Ishikawa (cell line): ENCODE data around the gene MACROD2.

Experiments
- CEBPB ChIP-seq: IDR thresholded peaks from 2 replicates; pipeline ENCODE4 v1.6.1; 2012
- CREB1 ChIP-seq: IDR thresholded peaks from 2 replicates; pipeline ENCODE4 v1.6.1; 2012; ENCODE audit warnings: low read depth
- EGR1 ChIP-seq: IDR thresholded peaks from 2 replicates; pipeline ENCODE4 v1.6.1; 2012
- EP300 ChIP-seq: IDR thresholded peaks from 2 replicates; pipeline ENCODE4 v1.6.1; 2012; ENCODE audit warnings: borderline replicate concordance
- FOXM1 ChIP-seq: IDR thresholded peaks from 2 replicates; pipeline ENCODE4 v1.6.1; 2012; ENCODE audit warnings: low read depth, borderline replicate concordance
- NFIC ChIP-seq: IDR thresholded peaks from 2 replicates; pipeline ENCODE4 v1.6.1; 2012
- RAD21 ChIP-seq: IDR thresholded peaks from 2 replicates; pipeline ENCODE4 v1.6.1; 2012; ENCODE audit warnings: low read depth
- TAF1 ChIP-seq: IDR thresholded peaks from 2 replicates; pipeline ENCODE4 v1.6.1; 2012; ENCODE audit warnings: low read depth, mild to moderate bottlenecking
- TCF12 ChIP-seq: IDR thresholded peaks from 2 replicates; pipeline ENCODE4 v1.6.1; 2012; ENCODE audit warnings: low read depth
- TEAD4 ChIP-seq: IDR thresholded peaks from 2 replicates; pipeline ENCODE4 v1.6.1; 2012
- YY1 ChIP-seq: IDR thresholded peaks from 2 replicates; pipeline ENCODE4 v1.6.1; 2012; ENCODE audit warnings: low read depth
- ZBTB7A ChIP-seq: IDR thresholded peaks from 2 replicates; pipeline ENCODE4 v1.6.1; 2012; ENCODE audit warnings: low read depth
- TF ChIP-seq, protein P1 (sequence below): IDR thresholded peaks from 2 replicates; pipeline ENCODE4 v1.6.1; 2012
- TF ChIP-seq, protein P2 (sequence below): IDR thresholded peaks from 2 replicates; pipeline ENCODE4 v1.6.1; 2012; ENCODE audit warnings: low read depth, mild to moderate bottlenecking
- TF ChIP-seq, protein P3 (sequence below): IDR thresholded peaks from 2 replicates; pipeline ENCODE4 v1.6.1; 2012

Gene MACROD2

DNA sequence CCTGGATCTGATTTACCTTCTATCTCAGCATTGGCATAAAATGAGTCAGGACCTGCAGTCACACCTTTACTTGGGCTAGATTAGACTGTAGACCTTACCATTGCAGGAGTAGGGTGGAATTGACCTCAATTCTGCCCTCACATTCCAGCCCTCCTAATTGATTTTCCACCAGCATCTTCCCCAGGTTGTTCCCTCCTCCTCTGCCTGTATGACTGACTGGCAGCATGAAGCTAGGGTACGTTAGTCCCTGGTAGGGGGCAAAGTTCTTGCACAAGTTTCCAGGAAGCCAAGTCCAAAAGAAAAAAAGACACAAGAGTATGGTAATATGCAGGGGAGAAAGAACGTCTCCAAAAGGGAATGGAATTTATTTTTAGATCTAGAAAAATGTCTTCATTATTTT, 567.7 kb downstream of the MACROD2 start:
- TF ChIP-seq, protein P1, sequence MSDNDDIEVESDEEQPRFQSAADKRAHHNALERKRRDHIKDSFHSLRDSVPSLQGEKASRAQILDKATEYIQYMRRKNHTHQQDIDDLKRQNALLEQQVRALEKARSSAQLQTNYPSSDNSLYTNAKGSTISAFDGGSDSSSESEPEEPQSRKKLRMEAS = no peak
- TF ChIP-seq CEBPB = no peak
- TF ChIP-seq EGR1 = no peak
- no peak for TF ChIP-seq TCF12
- no peak for TF ChIP-seq TAF1
- no peak for TF ChIP-seq RAD21
- TF ChIP-seq FOXM1 = no peak
- no peak for TF ChIP-seq EP300
- no peak for TF ChIP-seq YY1
- TF ChIP-seq ZBTB7A = no peak
- TF ChIP-seq, protein P2, sequence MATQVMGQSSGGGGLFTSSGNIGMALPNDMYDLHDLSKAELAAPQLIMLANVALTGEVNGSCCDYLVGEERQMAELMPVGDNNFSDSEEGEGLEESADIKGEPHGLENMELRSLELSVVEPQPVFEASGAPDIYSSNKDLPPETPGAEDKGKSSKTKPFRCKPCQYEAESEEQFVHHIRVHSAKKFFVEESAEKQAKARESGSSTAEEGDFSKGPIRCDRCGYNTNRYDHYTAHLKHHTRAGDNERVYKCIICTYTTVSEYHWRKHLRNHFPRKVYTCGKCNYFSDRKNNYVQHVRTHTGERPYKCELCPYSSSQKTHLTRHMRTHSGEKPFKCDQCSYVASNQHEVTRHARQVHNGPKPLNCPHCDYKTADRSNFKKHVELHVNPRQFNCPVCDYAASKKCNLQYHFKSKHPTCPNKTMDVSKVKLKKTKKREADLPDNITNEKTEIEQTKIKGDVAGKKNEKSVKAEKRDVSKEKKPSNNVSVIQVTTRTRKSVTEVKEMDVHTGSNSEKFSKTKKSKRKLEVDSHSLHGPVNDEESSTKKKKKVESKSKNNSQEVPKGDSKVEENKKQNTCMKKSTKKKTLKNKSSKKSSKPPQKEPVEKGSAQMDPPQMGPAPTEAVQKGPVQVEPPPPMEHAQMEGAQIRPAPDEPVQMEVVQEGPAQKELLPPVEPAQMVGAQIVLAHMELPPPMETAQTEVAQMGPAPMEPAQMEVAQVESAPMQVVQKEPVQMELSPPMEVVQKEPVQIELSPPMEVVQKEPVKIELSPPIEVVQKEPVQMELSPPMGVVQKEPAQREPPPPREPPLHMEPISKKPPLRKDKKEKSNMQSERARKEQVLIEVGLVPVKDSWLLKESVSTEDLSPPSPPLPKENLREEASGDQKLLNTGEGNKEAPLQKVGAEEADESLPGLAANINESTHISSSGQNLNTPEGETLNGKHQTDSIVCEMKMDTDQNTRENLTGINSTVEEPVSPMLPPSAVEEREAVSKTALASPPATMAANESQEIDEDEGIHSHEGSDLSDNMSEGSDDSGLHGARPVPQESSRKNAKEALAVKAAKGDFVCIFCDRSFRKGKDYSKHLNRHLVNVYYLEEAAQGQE = no peak
- no peak for TF ChIP-seq TEAD4
- TF ChIP-seq CREB1 = no peak
- TF ChIP-seq, protein P3, sequence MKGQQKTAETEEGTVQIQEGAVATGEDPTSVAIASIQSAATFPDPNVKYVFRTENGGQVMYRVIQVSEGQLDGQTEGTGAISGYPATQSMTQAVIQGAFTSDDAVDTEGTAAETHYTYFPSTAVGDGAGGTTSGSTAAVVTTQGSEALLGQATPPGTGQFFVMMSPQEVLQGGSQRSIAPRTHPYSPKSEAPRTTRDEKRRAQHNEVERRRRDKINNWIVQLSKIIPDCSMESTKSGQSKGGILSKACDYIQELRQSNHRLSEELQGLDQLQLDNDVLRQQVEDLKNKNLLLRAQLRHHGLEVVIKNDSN = no peak
- no peak for TF ChIP-seq NFIC

DNA sequence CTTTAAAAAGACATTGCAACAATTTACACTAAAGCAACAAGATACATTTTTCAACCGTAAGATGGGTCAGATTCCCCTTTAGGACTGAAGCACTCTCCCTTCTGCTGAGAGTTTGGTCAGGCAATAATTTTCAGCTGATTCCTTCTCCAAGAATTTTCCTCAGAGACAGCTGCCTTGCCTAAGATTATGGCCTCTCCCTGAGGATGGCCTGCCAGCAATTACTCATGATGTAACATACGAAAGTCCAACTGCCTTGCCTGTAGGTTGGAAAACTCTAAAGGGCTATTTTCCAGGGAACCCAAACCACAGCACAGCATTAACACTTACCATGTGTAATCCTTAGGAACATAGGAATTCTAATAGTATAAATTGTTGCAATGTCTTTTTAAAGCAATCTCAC, 571.2 kb downstream of the MACROD2 start:
- TF ChIP-seq TEAD4 (no peak), YY1 (no peak), TAF1 (no peak), RAD21 (no peak), CREB1 (no peak), EP300 (no peak)
- TF ChIP-seq, protein P1 = no peak
- TF ChIP-seq, protein P2 = no peak
- TF ChIP-seq, protein P3 = no peak

DNA sequence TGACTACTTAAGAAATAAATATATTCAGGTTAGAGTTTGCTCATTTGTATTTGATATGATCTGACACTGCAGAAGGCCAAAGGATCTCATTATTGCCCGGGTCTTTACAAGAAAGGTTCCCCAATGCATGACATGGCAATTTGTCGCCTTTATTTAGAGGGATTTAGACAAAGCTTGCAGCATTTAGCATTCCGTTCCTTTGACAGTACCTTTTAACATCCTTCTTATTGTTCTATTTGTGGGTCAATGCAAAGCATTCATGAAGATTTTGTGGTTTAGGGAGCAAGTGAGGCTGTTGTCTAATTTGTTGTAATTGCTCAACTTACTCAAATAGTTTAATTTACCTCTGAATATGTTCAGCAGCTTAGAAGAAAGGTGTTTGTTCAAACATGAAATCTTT, 572.9 kb downstream of the MACROD2 start:
- no peak for TF ChIP-seq CEBPB
- TF ChIP-seq EP300 = no peak

DNA sequence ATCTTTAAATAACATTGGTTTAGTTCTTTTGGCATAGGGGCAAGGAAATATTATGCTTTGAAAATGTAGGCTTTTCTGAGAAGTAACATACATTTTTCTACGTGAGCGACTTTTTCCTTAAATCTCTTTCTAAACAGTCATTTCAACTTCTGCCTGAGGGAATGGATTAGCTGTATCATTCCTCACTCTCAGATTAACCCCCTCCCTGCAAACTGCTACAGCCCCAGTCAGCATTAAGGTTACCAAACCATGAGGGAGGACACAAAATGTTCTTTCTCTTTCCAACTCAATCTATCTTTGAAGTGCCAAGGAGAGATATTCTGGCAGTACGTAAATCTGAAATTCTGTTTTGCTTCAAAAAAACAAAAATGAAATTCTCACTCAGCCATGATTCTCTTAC, 573.4 kb downstream of the MACROD2 start:
- no peak for TF ChIP-seq TEAD4
- no peak for TF ChIP-seq NFIC
- no peak for TF ChIP-seq CEBPB
- no peak for TF ChIP-seq ZBTB7A
- TF ChIP-seq, protein P3 = no peak
- TF ChIP-seq, protein P2 = no peak
- TF ChIP-seq, protein P1 = no peak
- TF ChIP-seq EP300 = no peak
- no peak for TF ChIP-seq CREB1

DNA sequence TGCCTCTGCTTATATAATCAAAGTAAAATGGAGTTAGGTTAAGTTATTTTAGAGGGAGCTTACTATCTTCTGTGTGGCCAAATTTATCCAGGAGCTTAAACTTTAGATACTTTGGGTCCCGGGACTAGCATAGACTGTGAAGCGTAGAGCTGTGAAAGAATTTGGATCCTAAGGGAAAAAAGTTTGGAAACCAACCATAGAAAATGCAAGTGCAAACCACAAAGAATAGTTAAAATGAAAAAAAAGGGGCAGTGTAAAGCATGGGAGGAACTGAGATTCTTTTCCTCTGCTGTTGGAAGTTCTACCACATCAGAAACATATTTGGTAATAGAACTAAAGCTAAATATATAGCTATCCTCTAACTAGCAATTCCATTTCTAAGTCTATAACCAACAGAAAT, 574.3 kb downstream of the MACROD2 start:
- TF ChIP-seq FOXM1 (no peak), TAF1 (no peak), YY1 (no peak), TCF12 (no peak), ZBTB7A (no peak), RAD21 (no peak)
- TF ChIP-seq, protein P2 = no peak
- TF ChIP-seq, protein P3 = no peak
